ENCODE measurements around the gene PPFIBP1.

DNA sequence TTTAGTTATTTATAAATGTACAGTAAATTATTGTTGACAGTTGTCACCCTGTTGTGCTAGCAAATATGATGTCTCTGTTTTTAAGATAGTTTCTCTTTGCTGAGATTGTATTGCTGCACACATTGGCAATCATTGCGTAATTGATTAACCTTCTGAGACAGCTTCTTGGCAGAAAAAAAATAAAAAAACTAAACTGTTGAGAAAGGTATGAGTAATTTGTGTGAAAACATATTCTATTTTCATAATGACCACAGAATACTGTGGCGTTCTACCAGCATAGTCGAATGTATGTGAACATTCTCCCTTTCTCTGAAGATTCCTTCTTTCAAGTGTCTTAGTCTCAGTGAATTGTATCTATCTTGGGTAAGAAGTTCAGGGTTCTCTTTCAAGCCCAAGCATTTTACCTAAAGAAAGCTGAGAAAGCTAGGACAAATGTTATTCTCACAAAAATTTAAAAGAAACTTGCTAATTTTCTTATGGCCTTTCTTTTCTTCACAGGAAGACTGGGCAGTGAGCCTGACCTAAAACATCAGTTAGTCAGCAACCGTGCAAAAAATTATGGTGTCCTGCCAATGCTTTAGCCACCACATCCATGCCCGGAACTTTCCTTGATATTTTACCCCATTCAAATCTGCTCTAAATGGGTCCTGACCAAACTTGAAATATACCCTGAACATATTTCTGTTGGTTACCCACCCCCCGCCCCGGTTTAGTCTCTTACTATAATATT is 103.3 kb downstream of the PPFIBP1 start:
- TF ChIP-seq RXRA (IDR thresholded peaks at IDR 0.05; ENCODE audit: insufficient read depth, low read depth, low read length): no peak
- TF ChIP-seq POLR2A (IDR thresholded peaks at IDR 0.05; ENCODE audit: control extremely low read depth in 1 of 2, low read depth in 2 of 2, low read length in 2 of 2): no peak
- TF ChIP-seq, protein P1, sequence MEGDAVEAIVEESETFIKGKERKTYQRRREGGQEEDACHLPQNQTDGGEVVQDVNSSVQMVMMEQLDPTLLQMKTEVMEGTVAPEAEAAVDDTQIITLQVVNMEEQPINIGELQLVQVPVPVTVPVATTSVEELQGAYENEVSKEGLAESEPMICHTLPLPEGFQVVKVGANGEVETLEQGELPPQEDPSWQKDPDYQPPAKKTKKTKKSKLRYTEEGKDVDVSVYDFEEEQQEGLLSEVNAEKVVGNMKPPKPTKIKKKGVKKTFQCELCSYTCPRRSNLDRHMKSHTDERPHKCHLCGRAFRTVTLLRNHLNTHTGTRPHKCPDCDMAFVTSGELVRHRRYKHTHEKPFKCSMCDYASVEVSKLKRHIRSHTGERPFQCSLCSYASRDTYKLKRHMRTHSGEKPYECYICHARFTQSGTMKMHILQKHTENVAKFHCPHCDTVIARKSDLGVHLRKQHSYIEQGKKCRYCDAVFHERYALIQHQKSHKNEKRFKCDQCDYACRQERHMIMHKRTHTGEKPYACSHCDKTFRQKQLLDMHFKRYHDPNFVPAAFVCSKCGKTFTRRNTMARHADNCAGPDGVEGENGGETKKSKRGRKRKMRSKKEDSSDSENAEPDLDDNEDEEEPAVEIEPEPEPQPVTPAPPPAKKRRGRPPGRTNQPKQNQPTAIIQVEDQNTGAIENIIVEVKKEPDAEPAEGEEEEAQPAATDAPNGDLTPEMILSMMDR (IDR thresholded peaks at IDR 0.05; ENCODE audit: control extremely low read depth in 1 of 3, insufficient read depth in 1 of 3, low read depth in 1 of 3, low read length in 3 of 3): no peak
- no peak for TF ChIP-seq EP300 (IDR thresholded peaks at IDR 0.05; ENCODE audit: borderline replicate concordance in 1 of 2, low read depth in 2 of 2, low read length in 2 of 2)
- no peak for TF ChIP-seq GABPA (IDR thresholded peaks at IDR 0.05; ENCODE audit: borderline replicate concordance, insufficient read depth, low read length)
- TF ChIP-seq POLR2AphosphoS5 (IDR thresholded peaks at IDR 0.05; ENCODE audit: low read depth, low read length): no peak
- TF ChIP-seq RFX5 (IDR thresholded peaks at IDR 0.05; ENCODE audit: borderline replicate concordance, low read depth, low read length): no peak
- TF ChIP-seq TAF1 (IDR thresholded peaks at IDR 0.05; ENCODE audit: low read depth, low read length): no peak
- no peak for TF ChIP-seq FOSL1 (IDR thresholded peaks at IDR 0.05; ENCODE audit: insufficient read depth, low read depth, low read length)
- TF ChIP-seq RAD21 (IDR thresholded peaks at IDR 0.05 in 1 of 2, conservative IDR thresholded peaks at IDR 0.05 in 1 of 2; ENCODE audit: low read depth in 2 of 2, low read length in 2 of 2): no peak

Measured in H1 (cell line).